Peyer's patch (tissue), 4 donors: Measurements from ENCODE around the gene ABCB9. TPM values are rescaled to one million over a fixed set of nuclear protein-coding genes. Genes with fewer than 3 reads are reported as not detected.

Experiments used
- DNase-seq, 3 donors: peaks; one replicate each; pipeline ENCODE4 v3.0.0-alpha.2; 2017 to 2019
- H3K27ac ChIP-seq, 4 donors: fragments of 200-600 bp; sonication (generic); one replicate each; pipeline ENCODE4 v1.5.1; 2016 to 2019
- H3K27me3 ChIP-seq, 2 donors: fragments of 200-600 bp; sonication (generic); one replicate each; pipeline ENCODE4 v1.5.1; 2019
- H3K36me3 ChIP-seq, 3 donors: fragments of 200-600 bp; sonication (generic); one replicate each; pipeline ENCODE4 v1.5.1; 2016 to 2019
- H3K4me1 ChIP-seq, 4 donors: fragments of 200-600 bp; sonication (generic); one replicate each; pipeline ENCODE4 v1.5.1; 2016 to 2019
- H3K4me3 ChIP-seq, 4 donors: fragments of 200-600 bp; sonication (generic); 1 replicate in 3 of 4; 2 replicates in 1 of 4; pipeline ENCODE4 v1.5.1; 2016 to 2019; ENCODE audit warnings: mild to moderate bottlenecking in 1 of 4
- H3K9me3 ChIP-seq, 4 donors: fragments of 200-600 bp; sonication (generic); one replicate each; pipeline ENCODE4 v1.5.1; 2016 to 2019; ENCODE audit warnings: mild to moderate bottlenecking in 1 of 4
- POLR2A ChIP-seq, 2 donors: fragments of 450-650 bp; IDR thresholded peaks; one replicate each; pipeline ENCODE4 v1.5.1; 2017; ENCODE audit warnings: antibody characterized with exemption in 2 of 2, mild to moderate bottlenecking in 2 of 2, moderate library complexity in 2 of 2
- total RNA-seq, 4 donors: library from RNA; depleted of rRNA; stranded (reverse); fragments of >200 nt; gene quantifications; one replicate each; pipeline ENCODE4 v1.1.0, GENCODE V29; 2016
- TF ChIP-seq, protein P1 (sequence below), 6 experiments: fragments of 450-650 bp in 4 of 6; fragments of 200-600 bp in 2 of 6; sonication (generic) in 1 of 6; IDR thresholded peaks; one replicate each; pipeline ENCODE4 v1.5.1; 2017 to 2019; ENCODE audit warnings: antibody characterized with exemption in 6 of 6, mild to moderate bottlenecking in 3 of 6, moderate library complexity in 1 of 6

The ABCB9 gene
- total RNA-seq, 4 donors from 2014 or later: 8.8 to 29.7 (median 17.4) TPM

DNA sequence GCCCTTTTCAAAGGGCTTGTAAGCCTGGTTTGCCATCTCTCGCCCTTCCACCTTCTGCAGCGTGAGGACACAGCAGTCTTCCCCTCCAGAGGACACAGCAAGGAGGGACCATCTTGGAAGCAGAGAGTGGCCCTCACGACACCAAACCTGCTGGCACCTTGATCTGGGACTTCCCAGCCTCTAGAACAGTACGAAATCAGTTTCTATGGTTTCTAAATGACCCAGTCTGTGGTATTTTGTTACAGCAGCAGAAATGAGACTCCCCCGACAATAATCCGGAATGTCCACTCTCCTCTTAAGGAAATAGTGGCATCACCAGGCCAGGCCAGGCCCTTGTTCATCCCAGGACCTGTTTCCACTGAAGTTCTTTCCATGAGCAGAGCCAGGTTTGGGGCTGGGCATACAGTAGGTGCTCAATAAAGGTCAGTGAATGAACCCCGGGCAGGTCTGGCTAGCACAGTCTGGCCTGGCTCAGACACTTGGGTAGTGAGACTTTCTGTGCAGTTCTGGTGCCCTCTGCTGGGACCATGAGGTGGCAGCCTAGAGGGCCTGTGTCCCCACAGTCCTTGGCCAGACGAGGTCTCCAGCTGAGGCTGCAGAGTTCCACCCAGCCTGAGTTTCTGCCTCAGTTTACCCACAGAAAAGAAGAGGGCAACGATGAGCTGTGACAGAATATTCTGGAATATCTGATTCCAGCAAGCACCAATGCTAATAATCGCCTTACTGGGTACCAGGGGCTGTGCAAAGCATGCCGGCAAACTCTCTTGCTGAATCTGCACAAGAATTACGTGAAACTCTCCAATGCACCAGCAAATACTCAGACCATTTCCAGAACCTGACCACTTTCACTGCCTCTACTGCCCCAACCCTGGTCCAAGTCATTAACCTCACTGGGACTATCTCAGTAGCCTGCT lies 14.0 kb downstream of the ABCB9 start:
- no peak overlapping the region for H3K4me3 ChIP-seq
- peak in 1 of 2 donors; percentile 15 for TF ChIP-seq POLR2A (IDR thresholded peaks at IDR 0.05)
- TF ChIP-seq, protein P1, sequence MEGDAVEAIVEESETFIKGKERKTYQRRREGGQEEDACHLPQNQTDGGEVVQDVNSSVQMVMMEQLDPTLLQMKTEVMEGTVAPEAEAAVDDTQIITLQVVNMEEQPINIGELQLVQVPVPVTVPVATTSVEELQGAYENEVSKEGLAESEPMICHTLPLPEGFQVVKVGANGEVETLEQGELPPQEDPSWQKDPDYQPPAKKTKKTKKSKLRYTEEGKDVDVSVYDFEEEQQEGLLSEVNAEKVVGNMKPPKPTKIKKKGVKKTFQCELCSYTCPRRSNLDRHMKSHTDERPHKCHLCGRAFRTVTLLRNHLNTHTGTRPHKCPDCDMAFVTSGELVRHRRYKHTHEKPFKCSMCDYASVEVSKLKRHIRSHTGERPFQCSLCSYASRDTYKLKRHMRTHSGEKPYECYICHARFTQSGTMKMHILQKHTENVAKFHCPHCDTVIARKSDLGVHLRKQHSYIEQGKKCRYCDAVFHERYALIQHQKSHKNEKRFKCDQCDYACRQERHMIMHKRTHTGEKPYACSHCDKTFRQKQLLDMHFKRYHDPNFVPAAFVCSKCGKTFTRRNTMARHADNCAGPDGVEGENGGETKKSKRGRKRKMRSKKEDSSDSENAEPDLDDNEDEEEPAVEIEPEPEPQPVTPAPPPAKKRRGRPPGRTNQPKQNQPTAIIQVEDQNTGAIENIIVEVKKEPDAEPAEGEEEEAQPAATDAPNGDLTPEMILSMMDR (IDR thresholded peaks at IDR 0.05): peak; percentile 55 to 97 (median 90)
- H3K4me1 ChIP-seq: peaks cover 0 to 22% (median 5%) of the 10 kb centered on the region in 4 donors
- no peaks in the 10 kb centered on the region for H3K36me3 ChIP-seq
- peak overlapping the region in 3 of 4 donors; percentile 44 to 80 (median 51) for H3K27ac ChIP-seq
- peak; percentile 74 to 92 (median 84) for DNase-seq
- H3K27me3 ChIP-seq: no peaks in the 10 kb centered on the region
- no peaks in the 10 kb centered on the region for H3K9me3 ChIP-seq

DNA sequence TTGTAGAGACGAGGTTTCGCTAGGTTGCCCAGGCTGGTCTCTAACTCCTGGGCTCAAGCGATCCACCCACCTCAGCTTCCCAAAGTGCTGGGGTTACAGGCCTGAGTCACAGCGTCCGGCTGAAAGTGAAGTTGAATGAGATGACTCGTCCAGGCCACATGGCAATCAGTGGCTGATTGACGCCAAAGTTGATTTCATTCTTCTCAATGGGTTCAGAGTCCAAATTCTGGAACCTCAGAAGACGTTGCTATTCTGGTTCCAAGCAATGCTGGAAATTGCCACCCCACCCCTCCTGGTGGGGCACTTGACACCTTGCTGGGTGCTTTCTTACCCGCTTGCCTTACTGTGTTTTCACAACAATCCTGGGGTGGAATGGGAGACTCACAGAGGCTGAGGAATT lies 14.9 kb downstream of the ABCB9 start:
- TF ChIP-seq, protein P1 (IDR thresholded peaks at IDR 0.05): peak in 3 of 6 experiments; percentile 34 to 44 (median 38)
- no peak for TF ChIP-seq POLR2A (IDR thresholded peaks at IDR 0.05)
- H3K36me3 ChIP-seq: no peaks in the 10 kb centered on the region
- no peak overlapping the region for H3K4me3 ChIP-seq
- peak in 2 of 3 donors; percentile 64 to 82 for DNase-seq
- H3K27me3 ChIP-seq: no peaks in the 10 kb centered on the region
- peak overlapping the region in 3 of 4 donors; percentile 44 to 80 (median 51) for H3K27ac ChIP-seq
- H3K4me1 ChIP-seq: peaks cover 0 to 29% (median 6%) of the 10 kb centered on the region in 4 donors
- H3K9me3 ChIP-seq: no peaks in the 10 kb centered on the region

DNA sequence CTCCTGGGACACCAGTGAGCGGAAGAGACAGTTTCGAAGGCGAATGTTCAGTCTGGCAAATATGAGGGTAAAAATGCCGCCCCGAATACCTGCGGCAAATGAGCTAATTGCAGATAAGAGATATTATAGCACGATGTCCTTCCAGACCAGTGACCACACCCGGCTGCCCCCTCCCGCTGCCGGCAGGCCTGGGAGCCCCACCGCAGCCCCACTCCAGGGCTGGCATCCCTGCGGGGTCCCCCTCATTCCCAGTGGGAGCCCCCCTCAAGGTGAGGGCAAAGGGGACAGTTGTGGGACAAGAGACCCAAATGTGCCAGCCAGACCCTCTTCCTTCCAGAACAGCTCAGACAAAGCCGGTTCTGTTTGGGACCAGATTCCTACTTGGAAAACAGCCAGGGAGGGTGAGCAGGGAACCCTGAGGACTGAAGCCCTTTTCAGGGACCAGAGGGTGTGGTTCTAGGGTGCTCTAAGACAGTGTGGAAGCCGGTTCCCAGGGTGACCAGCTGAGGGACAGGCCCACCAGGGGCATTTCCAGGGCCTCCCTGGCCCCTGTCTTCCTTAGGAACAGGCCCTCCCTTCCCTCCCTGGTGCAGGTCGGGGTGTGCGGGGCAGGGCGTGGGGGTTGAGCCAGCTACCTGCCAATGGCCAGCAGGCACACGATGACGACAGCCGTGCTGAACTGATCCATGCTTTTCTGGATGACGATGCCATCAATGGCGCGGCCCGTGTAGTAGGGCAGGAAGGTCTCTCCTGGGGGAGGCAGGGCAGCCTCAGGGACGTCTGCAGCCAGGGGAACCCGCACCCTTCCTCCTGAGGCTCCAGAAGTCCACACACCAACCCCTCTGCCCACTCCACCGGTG lies 16.2 kb downstream of the ABCB9 start:
- H3K27ac ChIP-seq: no peak overlapping the region
- H3K9me3 ChIP-seq: no peaks in the 10 kb centered on the region
- no peak for DNase-seq
- H3K4me3 ChIP-seq: no peak overlapping the region
- no peaks in the 10 kb centered on the region for H3K36me3 ChIP-seq
- H3K27me3 ChIP-seq: no peaks in the 10 kb centered on the region
- no peak for TF ChIP-seq POLR2A (IDR thresholded peaks at IDR 0.05)
- TF ChIP-seq, protein P1 (IDR thresholded peaks at IDR 0.05): no peak
- peaks cover 0 to 32% (median 6%) of the 10 kb centered on the region in 4 donors for H3K4me1 ChIP-seq

DNA sequence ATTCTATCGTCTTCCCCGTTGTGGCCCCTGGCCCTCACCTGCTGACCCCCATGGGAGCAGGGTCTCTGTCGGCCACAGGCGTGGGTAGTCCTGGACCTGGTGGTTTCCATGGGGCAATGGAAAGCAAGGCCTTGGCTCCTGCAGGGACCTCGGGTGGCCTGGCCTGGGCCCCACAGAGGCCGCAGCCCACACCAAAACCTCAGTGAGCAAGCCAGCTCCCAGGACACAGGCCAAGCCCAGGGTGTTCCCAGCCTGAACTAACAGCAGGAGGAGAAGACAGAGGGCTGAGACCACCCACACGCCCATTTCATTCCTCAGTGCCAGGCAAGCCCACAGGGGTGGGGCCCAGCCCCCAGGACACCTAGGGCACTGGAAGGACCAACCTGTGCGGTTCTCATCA lies 16.9 kb downstream of the ABCB9 start:
- H3K36me3 ChIP-seq: no peaks in the 10 kb centered on the region
- H3K27me3 ChIP-seq: no peaks in the 10 kb centered on the region
- H3K4me3 ChIP-seq: no peak overlapping the region
- no peak overlapping the region for H3K27ac ChIP-seq
- H3K4me1 ChIP-seq: peaks cover 0 to 37% (median 6%) of the 10 kb centered on the region in 4 donors
- no peaks in the 10 kb centered on the region for H3K9me3 ChIP-seq
- TF ChIP-seq, protein P1 (IDR thresholded peaks at IDR 0.05): no peak
- TF ChIP-seq POLR2A (IDR thresholded peaks at IDR 0.05): no peak
- no peak for DNase-seq

DNA sequence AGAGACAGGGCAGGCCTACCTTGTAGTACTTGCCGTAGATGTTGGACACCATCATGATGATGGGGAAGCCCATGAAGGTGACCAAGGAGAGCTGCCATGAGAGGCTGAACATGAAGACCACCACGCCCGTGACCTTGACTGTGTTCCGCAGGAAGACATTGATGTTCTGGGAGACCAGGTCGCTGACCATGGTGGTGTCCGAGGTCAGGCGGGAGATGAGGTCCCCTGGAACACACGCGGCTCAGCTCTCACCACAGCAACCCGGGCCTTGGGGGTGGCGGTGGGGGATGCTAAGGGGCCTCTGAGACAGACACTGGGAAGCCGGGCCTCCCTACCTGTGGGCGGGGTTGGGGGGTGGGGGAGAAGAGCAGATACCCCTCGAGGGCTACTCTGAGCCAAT lies 17.7 kb downstream of the ABCB9 start:
- Histone ChIP-seq H3K4me1 (peaks cover 0 to 45% (median 6%) of the 10 kb centered on the region in 4 donors), H3K27ac (no peak overlapping the region), H3K27me3 (no peaks in the 10 kb centered on the region), H3K36me3 (no peaks in the 10 kb centered on the region), H3K4me3 (no peak overlapping the region), H3K9me3 (no peaks in the 10 kb centered on the region)
- no peak for DNase-seq
- TF ChIP-seq, protein P1 (IDR thresholded peaks at IDR 0.05): no peak
- no peak for TF ChIP-seq POLR2A (IDR thresholded peaks at IDR 0.05)
